GM10248 (cell line): Measurements from ENCODE around the gene FBXO24.

Experiments used
- CTCF ChIA-PET: fragments of 300-600 bp; sonication (Branson Sonifier 250); formaldehyde crosslinking; extraction: SDS; loops from one replicate; lab custom pipeline; 2021; ENCODE audit warnings: antibody characterized with exemption; lab: Yijun Ruan, JAX
- POLR2A ChIA-PET: fragments of 350-650 bp; sonication (Branson Sonifier 250); formaldehyde crosslinking; extraction: SDS; loops from one replicate; lab custom pipeline; 2020; ENCODE audit warnings: antibody characterized with exemption; lab: Yijun Ruan, JAX
- DNase-seq: peaks from one replicate; pipeline ENCODE4 v3.0.0; 2012; ENCODE audit errors: extremely low spot score
- TF ChIP-seq, protein P1 (sequence below): IDR thresholded peaks from 2 replicates; pipeline ENCODE4 v1.5.1; 2012; ENCODE audit warnings: mild to moderate bottlenecking, low read depth; ENCODE audit errors: extremely low read depth, missing control alignments, control extremely low read depth

FBXO24 gene

DNA sequence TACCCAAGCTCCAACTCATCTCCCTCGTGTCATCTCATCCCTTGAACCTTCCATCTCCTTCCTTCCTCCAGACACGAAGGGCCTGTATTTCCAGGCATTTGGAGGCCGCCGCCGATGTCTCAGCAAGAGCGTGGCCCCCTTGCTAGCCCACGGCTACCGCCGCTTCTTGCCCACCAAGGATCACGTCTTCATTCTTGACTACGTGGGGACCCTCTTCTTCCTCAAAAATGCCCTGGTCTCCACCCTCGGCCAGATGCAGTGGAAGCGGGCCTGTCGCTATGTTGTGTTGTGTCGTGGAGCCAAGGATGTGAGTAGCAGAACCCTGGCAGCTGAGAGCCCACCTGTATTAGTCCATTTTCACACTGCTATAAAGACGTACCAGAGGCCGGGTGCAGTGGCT is 5.5 kb downstream of the FBXO24 start:
- TF ChIP-seq, protein P1, sequence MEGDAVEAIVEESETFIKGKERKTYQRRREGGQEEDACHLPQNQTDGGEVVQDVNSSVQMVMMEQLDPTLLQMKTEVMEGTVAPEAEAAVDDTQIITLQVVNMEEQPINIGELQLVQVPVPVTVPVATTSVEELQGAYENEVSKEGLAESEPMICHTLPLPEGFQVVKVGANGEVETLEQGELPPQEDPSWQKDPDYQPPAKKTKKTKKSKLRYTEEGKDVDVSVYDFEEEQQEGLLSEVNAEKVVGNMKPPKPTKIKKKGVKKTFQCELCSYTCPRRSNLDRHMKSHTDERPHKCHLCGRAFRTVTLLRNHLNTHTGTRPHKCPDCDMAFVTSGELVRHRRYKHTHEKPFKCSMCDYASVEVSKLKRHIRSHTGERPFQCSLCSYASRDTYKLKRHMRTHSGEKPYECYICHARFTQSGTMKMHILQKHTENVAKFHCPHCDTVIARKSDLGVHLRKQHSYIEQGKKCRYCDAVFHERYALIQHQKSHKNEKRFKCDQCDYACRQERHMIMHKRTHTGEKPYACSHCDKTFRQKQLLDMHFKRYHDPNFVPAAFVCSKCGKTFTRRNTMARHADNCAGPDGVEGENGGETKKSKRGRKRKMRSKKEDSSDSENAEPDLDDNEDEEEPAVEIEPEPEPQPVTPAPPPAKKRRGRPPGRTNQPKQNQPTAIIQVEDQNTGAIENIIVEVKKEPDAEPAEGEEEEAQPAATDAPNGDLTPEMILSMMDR: no peak
- POLR2A ChIA-PET: no interaction called here
- DNase-seq: no peak
- CTCF ChIA-PET: interaction anchor here (0.8 to 4.0 kb wide), 3 partner anchors 11 to 261 kb away, joined by 3 to 21 read pairs (median 3); partner anchors contain the start of genes PCOLCE and SLC12A9

DNA sequence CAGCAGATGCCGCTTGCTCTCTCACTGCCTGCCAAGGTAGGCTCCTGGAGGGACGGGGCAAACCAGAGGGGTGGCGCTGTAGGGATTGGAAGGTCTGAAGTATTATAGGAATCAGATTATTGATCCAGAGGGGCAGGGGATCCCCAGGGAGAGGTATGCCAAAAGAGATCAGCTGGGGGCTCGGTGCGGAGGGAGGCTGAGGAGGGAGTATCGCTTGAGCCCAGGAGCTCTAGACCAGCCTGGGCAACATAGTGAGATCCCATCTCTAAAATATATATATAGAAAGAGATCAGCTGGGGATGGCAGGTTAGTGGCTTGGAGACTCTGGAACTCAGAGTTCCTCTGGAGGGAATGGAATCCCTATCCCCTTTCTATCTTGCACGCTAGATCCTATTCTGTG is 9.1 kb downstream of the FBXO24 start:
- DNase-seq: no peak
- POLR2A ChIA-PET: no interaction called here
- CTCF ChIA-PET: interaction anchor here (1.8 to 2.1 kb wide), 2 partner anchors 22 to 31 kb away, joined by 4 to 5 read pairs; no protein-coding TSS in a partner anchor
- TF ChIP-seq, protein P1: no peak

DNA sequence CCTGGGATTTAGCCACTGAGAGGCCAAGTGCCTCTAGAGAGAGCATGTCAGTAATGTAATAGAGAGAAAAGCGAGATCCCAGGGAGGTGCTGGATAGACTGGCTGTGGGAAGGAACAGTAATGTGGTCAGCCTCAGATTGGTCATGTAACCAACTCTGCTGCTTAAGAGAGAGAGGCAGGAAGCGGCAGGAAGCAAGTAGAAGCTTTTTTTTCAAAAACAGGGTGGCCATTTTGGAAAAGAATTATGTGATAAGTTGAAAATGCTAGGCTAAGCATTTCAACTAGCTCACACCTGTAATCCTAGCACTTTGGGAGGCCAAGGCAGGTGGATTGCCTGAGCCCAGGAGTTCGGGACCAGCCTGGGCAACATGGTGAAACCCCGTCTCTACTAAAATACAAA is 12.3 kb downstream of the FBXO24 start:
- DNase-seq: no peak
- TF ChIP-seq, protein P1: no peak
- POLR2A ChIA-PET: no interaction called here
- CTCF ChIA-PET: interaction anchor here (1.1 to 2.7 kb wide), 3 partner anchors 10 to 35 kb away, joined by 3 to 8 read pairs (median 5); partner anchors contain the start of genes FBXO24 and LRCH4

DNA sequence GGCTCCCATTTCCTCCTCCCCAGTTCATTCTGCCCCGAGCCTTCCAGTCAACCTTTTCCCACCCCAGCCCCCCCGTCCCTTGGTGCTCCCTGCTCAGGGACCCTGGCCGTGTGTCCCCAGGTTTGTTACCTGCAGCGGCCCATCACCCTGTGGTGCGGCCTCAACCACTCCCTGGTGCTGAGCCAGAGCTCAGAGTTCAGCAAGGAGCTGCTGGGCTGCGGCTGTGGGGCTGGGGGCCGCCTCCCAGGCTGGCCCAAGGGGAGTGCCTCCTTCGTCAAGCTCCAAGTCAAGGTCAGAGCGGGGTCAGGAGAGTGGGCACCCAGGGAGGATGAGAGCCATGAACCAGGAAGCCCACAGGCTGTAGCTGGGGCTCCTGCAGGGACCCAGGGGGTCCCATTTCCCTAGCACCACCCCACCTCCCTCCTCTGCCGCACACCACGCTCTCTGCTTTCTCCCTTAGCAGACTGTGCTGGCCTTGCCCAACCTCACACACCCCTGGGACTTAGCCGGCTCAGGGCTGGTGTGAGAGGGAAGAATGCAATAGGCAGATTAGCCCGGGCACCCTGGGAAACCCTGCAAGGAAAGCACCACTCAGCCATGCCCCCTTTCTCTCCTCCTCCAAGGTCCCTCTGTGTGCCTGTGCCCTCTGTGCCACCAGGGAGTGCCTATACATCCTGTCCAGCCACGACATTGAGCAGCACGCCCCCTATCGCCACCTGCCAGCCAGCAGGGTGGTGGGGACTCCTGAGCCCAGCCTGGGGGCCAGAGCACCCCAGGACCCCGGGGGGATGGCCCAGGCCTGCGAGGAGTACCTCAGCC is 14.0 kb downstream of the FBXO24 start:
- ChIA-PET CTCF (interaction anchor here (1.2 to 2.7 kb wide), 2 partner anchors 13 to 14 kb away, joined by 3 to 8 read pairs; partner anchors contain the start of genes FBXO24 and LRCH4), POLR2A (no interaction called here)
- TF ChIP-seq, protein P1: no peak
- DNase-seq: no peak

DNA sequence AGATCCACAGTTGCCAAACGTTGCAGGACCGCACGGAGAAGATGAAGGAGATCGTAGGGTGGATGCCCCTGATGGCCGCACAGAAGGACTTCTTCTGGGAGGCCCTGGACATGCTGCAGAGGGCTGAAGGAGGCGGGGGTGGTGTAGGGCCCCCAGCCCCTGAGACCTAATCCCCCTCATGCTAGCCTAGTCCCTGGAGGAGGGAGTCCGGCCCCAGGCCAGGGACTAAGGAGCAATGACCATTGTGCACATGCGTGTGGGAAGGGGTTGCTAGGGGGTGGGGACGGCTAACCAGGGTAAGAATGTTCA is 14.6 kb downstream of the FBXO24 start:
- no peak for DNase-seq
- POLR2A ChIA-PET: no interaction called here
- TF ChIP-seq, protein P1: no peak
- CTCF ChIA-PET: interaction anchor here (1.2 to 3.5 kb wide), 3 partner anchors 11 to 13 kb away, joined by 3 to 21 read pairs (median 3); partner anchors contain the start of gene MOSPD3

DNA sequence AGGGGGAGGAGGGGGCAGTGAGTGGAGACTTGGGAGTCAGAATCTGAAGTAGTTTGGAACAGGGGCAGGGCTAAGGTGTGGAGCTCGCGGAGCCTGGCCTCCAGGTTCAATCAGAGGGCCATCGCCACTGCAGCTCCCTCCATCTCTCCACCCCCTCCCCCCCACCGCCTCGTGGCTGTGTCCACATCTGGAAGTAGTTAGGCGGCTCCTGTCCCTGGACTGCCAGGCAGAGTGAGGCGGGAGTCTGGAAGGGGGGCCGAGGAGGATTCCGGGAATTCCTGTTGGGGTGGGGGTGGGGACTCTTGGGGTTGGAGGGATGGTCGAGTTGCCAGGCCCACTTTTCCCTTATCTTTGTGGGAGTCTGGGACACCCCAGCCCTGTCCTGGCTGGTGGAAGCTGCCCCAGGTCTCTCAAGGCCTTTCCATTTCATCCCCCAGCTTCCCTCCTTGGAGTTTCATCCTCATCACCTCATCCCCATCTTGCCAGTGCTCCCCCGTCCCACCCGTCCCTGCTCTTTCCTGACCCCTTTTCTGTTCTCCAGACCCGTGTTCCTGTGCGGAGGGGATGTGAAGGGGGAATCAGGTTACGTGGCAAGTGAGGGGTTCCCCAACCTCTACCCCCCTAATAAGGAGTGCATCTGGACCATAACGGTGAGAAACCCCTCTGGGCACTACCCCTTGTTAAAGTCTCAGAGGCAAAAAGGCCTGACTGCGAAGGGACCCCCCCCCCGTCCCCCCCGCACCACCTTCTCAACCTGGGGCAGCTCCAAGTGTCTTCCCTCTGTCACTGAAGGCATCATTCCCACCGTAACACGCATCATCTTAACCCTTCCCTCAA is 17.0 kb downstream of the FBXO24 start:
- ChIA-PET POLR2A (no interaction called here), CTCF (interaction anchor here (0.8 to 3.5 kb wide), 6 partner anchors 9 to 103 kb away, joined by 3 to 21 read pairs (median 4); partner anchors contain the start of genes FBXO24, MOSPD3 and POP7)
- TF ChIP-seq, protein P1: no peak
- DNase-seq: no peak
